ENCODE data around the gene SIL1. TPM values are rescaled to one million over a fixed set of nuclear protein-coding genes. Genes with fewer than 3 reads are reported as not detected.

The SIL1 gene
- total and polyA plus RNA-seq, 2 of the 13 experiments (the other 11 are each of a cell fraction or from before 2014, with no cell fraction given) = 26.0 to 30.0 TPM

DNA sequence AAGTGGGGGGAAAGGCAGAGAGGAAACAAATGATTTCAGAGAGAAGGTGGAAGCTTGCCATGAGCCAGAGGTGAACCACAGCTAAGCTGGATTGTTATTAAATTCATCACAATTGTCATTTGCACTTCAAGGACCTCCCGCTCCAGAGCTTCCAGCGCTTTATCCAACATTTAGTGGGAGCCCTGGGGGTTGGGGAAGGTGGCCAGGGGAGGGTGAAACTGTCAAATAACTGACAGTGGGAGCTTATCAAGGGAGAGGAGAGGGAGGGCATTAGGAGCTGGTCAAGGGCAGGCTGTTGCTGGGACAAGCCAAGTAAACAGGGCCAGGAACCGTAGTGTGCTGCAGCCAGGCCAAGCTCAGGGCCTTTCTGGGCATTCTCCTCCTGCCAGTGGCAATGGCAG lies 71.5 kb downstream of the SIL1 start:
- FAIRE-seq (no peak), ATAC-seq (no peak), DNase-seq (ENCODE audit: low spot score) (no peak)
- Histone ChIP-seq H2AFZ (ENCODE audit: low read length) (no peak overlapping the region), H4K20me1 (ENCODE audit: insufficient read depth, low read length) (no peaks in the 10 kb centered on the region), H3K36me3 (replicated peaks in 1 of 2; ENCODE audit: control insufficient read depth in 1 of 2, insufficient read depth in 2 of 2, low read length in 2 of 2) (peaks cover 3 to 20% of the 10 kb centered on the region in 2 experiments; a peak in 3 of 5 replicates), H3K27me3 (ENCODE audit: control insufficient read depth in 1 of 2, insufficient read depth in 2 of 2, low read length in 2 of 2) (no peaks in the 10 kb centered on the region), H3K4me2 (ENCODE audit: low read depth, low read length) (no peak overlapping the region), H3K9ac (ENCODE audit: insufficient read depth, low read depth, low read length) (no peak overlapping the region), H3K4me1 (ENCODE audit: insufficient read depth, low read length) (no peaks in the 10 kb centered on the region), H3K27ac (ENCODE audit: extremely low read length, insufficient read depth, low read length) (no peak overlapping the region), H3K79me2 (ENCODE audit: insufficient read depth, low read length) (no peaks in the 10 kb centered on the region), H3K4me3 (replicated peaks in 1 of 3; ENCODE audit: insufficient read depth in 1 of 3, low read depth in 2 of 3, low read length in 3 of 3) (no peak overlapping the region), H3K9me3 (ENCODE audit: low read length) (no peaks in the 10 kb centered on the region)
- in situ Hi-C loops (cut with HindIII; ENCODE audit: extremely low pct_ligation_motif_present, low pct_unique_long_range_greater_than_20kb) = no loop called here
- TF ChIP-seq KDM1A (CRISPR knock-in tag; IDR thresholded peaks at IDR 0.05) (no peak), ZNF296 (CRISPR knock-in tag; conservative IDR thresholded peaks at IDR 0.05) (no peak), ATF7 (IDR thresholded peaks at IDR 0.05) (no peak), ATF7 (CRISPR knock-in tag; IDR thresholded peaks at IDR 0.05) (no peak), ZNF354B (CRISPR knock-in tag; IDR thresholded peaks at IDR 0.05) (no peak), CHD4 (IDR thresholded peaks at IDR 0.05; ENCODE audit: borderline replicate concordance, low read length) (no peak), ZNF282 (IDR thresholded peaks at IDR 0.05; ENCODE audit: partially characterized antibody) (no peak)
- TF ChIP-seq, protein P1, sequence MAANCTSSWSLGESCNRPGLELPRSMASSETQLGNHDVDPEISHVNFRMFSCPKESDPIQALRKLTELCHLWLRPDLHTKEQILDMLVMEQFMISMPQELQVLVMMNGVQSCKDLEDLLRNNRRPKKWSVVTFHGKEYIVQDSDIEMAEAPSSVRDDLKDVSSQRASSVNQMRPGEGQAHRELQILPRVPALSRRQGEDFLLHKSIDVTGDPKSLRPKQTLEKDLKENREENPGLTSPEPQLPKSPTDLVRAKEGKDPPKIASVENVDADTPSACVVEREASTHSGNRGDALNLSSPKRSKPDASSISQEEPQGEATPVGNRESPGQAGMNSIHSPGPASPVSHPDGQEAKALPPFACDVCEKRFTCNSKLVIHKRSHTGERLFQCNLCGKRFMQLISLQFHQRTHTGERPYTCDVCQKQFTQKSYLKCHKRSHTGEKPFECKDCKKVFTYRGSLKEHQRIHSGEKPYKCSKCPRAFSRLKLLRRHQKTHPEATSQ (CRISPR knock-in tag; IDR thresholded peaks at IDR 0.05; ENCODE audit: borderline replicate concordance) = no peak
- BruUV-seq (replicated peaks) = no TSS peak
- intact Hi-C loops (cut with micrococcal nuclease; ENCODE audit: unreplicated experiment) = no loop called here
- 83% methylated on average over 3 of the region's 3 CpGs for WGBS (ENCODE audit: low lambda C conversion rate)
- POLR2A ChIA-PET = no interaction called here
- CTCF ChIA-PET (ENCODE audit: low intra/inter-chr PET ratio, low total read pairs) = no interaction called here

DNA sequence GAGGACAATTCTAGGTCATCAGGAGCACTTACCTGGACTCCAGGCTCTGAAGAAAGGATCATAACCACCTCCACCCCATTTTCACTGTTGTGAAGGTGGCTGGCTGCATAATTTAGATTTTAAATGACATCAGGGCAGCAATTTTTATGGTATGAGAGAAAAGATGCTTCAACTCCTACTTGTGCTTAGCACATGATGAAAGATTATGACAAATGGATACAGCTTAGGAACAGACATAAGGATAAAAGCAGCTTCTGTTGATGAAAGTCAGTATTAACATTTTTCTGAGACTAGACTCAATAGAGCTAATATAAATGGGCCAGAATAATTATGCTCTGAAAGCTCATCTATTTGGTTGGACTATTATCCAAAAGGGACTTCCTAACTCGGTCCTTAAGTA lies 72.2 kb downstream of the SIL1 start:
- in situ Hi-C loops (cut with HindIII; ENCODE audit: extremely low pct_ligation_motif_present, low pct_unique_long_range_greater_than_20kb) (no loop called here), intact Hi-C loops (cut with micrococcal nuclease; ENCODE audit: unreplicated experiment) (no loop called here)
- H3K79me2 ChIP-seq (ENCODE audit: insufficient read depth, low read length) = no peaks in the 10 kb centered on the region
- CTCF ChIA-PET (ENCODE audit: low intra/inter-chr PET ratio, low total read pairs) = no interaction called here
- H3K4me1 ChIP-seq (ENCODE audit: insufficient read depth, low read length) = no peaks in the 10 kb centered on the region
- H3K9me3 ChIP-seq (ENCODE audit: low read length) = no peaks in the 10 kb centered on the region
- BruUV-seq (replicated peaks) = no TSS peak
- H3K4me3 ChIP-seq (replicated peaks in 1 of 3; ENCODE audit: insufficient read depth in 1 of 3, low read depth in 2 of 3, low read length in 3 of 3) = no peak overlapping the region
- H3K9ac ChIP-seq (ENCODE audit: insufficient read depth, low read depth, low read length) = no peak overlapping the region
- 78% methylated on average over 1 of the region's 1 CpG for WGBS (ENCODE audit: low lambda C conversion rate)
- POLR2A ChIA-PET = no interaction called here
- H4K20me1 ChIP-seq (ENCODE audit: insufficient read depth, low read length) = no peaks in the 10 kb centered on the region
- no peak overlapping the region for H3K4me2 ChIP-seq (ENCODE audit: low read depth, low read length)
- H3K27me3 ChIP-seq (ENCODE audit: control insufficient read depth in 1 of 2, insufficient read depth in 2 of 2, low read length in 2 of 2) = no peaks in the 10 kb centered on the region
- no peak overlapping the region for H2AFZ ChIP-seq (ENCODE audit: low read length)
- FAIRE-seq (no peak), DNase-seq (ENCODE audit: low spot score) (no peak), ATAC-seq (no peak)
- H3K36me3 ChIP-seq (replicated peaks in 1 of 2; ENCODE audit: control insufficient read depth in 1 of 2, insufficient read depth in 2 of 2, low read length in 2 of 2) = peaks cover 3 to 23% of the 10 kb centered on the region in 2 experiments; a peak in 3 of 5 replicates
- no peak overlapping the region for H3K27ac ChIP-seq (ENCODE audit: extremely low read length, insufficient read depth, low read length)
- TF ChIP-seq, protein P2, sequence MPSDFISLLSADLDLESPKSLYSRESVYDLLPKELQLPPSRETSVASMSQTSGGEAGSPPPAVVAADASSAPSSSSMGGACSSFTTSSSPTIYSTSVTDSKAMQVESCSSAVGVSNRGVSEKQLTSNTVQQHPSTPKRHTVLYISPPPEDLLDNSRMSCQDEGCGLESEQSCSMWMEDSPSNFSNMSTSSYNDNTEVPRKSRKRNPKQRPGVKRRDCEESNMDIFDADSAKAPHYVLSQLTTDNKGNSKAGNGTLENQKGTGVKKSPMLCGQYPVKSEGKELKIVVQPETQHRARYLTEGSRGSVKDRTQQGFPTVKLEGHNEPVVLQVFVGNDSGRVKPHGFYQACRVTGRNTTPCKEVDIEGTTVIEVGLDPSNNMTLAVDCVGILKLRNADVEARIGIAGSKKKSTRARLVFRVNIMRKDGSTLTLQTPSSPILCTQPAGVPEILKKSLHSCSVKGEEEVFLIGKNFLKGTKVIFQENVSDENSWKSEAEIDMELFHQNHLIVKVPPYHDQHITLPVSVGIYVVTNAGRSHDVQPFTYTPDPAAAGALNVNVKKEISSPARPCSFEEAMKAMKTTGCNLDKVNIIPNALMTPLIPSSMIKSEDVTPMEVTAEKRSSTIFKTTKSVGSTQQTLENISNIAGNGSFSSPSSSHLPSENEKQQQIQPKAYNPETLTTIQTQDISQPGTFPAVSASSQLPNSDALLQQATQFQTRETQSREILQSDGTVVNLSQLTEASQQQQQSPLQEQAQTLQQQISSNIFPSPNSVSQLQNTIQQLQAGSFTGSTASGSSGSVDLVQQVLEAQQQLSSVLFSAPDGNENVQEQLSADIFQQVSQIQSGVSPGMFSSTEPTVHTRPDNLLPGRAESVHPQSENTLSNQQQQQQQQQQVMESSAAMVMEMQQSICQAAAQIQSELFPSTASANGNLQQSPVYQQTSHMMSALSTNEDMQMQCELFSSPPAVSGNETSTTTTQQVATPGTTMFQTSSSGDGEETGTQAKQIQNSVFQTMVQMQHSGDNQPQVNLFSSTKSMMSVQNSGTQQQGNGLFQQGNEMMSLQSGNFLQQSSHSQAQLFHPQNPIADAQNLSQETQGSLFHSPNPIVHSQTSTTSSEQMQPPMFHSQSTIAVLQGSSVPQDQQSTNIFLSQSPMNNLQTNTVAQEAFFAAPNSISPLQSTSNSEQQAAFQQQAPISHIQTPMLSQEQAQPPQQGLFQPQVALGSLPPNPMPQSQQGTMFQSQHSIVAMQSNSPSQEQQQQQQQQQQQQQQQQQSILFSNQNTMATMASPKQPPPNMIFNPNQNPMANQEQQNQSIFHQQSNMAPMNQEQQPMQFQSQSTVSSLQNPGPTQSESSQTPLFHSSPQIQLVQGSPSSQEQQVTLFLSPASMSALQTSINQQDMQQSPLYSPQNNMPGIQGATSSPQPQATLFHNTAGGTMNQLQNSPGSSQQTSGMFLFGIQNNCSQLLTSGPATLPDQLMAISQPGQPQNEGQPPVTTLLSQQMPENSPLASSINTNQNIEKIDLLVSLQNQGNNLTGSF (CRISPR knock-in tag; IDR thresholded peaks at IDR 0.05) = no peak
- TF ChIP-seq ZBTB38 (CRISPR knock-in tag; IDR thresholded peaks at IDR 0.05) = no peak
- TF ChIP-seq TAF1 (CRISPR knock-in tag; IDR thresholded peaks at IDR 0.05) = no peak
- TF ChIP-seq SP5 (CRISPR knock-in tag; IDR thresholded peaks at IDR 0.05; ENCODE audit: borderline replicate concordance, low read depth) = no peak
- TF ChIP-seq HMGA1 (CRISPR knock-in tag; conservative IDR thresholded peaks at IDR 0.05) = no peak
- TF ChIP-seq ZNF850 (CRISPR knock-in tag; conservative IDR thresholded peaks at IDR 0.05) = no peak
